ENCODE data around the gene ANKRD33B.
"Not testable (repeated sequence)": the region's sequence is repeated elsewhere in the genome, so short reads cannot be mapped to it uniquely, and the experiment has no call there.

ANKRD33B gene

DNA sequence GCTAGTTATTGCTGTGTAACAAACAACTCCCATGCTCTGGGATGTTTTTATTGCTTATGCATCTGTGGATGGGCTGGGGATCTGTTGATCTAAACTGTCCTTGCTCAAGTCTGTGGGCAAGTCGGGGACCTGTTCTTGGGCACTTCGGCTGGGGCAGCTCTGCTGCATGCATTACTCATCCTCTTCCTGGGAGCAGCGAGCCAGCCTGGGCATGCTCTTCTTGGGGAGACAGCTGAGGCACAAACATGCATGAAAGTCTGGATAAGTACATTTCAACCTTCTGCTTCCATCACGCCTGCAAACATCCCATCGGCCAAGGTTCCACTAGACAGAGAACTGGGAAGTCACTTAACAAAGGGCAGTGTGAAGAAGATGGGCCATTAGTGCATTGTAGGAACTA is 66.3 kb downstream of the ANKRD33B start:
- H3K27ac ChIP-seq (ENCODE audit: low read length): no peak overlapping the region
- H3K36me3 ChIP-seq (ENCODE audit: insufficient read depth, low read depth, low read length): no peaks in the 10 kb centered on the region
- no peaks in the 10 kb centered on the region for H3K9me3 ChIP-seq (ENCODE audit: insufficient read depth, low read depth, low read length)
- no peak overlapping the region for H3K9ac ChIP-seq (ENCODE audit: low read depth, low read length)
- peaks cover 28% of the 10 kb centered on the region for H3K4me1 ChIP-seq (ENCODE audit: insufficient read depth, low read length)
- H3K27me3 ChIP-seq (ENCODE audit: insufficient read depth, low read length): no peaks in the 10 kb centered on the region
- no peak overlapping the region for H3K4me3 ChIP-seq (ENCODE audit: low read length)

DNA sequence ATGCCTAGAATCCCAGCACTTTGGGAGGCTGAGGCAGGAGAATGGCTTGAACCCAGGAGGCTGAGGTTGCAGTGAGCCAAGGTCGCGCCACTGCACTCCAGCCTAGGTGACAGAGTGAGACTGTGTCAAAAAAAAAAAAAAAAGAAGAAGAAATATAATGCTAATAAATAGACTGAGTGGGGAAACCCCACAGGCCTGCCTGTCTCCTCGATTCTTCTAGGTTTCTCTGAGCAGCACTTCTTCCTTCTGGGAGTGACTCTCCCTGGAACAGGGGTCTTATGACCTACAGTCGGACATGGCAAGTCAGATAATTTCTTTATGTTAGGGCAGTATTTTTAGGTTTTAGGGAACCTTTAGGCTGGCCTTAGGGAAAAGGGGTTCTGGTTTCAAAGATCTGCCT is 66.9 kb downstream of the ANKRD33B start:
- Histone ChIP-seq H3K4me1 (ENCODE audit: insufficient read depth, low read length) (peaks cover 33% of the 10 kb centered on the region), H3K9ac (ENCODE audit: low read depth, low read length) (0 out of 2 replicates have a peak overlapping the region, but pooled peaks have one; percentile 41)
- H3K27me3 ChIP-seq (ENCODE audit: insufficient read depth, low read length); H3K27ac ChIP-seq (ENCODE audit: low read length); H3K36me3 ChIP-seq (ENCODE audit: insufficient read depth, low read depth, low read length); H3K4me3 ChIP-seq (ENCODE audit: low read length); H3K9me3 ChIP-seq (ENCODE audit: insufficient read depth, low read depth, low read length): not testable (repeated sequence)

DNA sequence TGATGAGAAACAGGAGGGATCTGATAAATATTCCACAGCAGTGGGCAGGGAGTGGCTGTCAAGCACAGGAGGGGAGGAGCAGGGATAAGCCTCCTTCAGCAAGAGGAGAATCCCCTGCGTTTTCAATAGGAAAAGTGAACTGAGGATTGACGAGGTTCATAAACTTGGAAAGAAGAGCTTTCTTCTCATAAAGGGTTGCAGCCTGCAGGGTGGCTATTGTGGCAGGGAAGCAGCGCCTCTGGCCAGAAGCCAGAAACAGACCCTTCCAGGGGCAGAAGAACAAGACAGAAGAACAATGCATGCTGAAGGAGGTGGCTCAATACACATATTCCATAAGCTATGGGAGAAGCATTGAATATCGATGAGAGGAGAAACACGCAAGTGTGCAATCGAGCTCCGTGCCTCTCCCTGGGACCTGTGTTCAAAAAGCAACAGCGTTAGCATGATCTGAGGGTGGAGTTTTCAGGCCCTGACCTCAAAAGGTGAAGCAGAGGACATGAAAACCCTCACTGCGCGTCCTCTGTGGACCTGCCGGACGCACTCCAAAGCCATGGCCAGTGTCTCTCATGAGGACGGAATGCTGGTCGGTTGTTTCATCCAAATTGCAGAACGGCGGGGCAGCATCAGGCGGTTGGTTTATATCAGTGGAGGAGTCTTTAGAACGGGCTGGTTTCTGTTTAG is 67.6 kb downstream of the ANKRD33B start:
- Histone ChIP-seq H3K9ac (ENCODE audit: low read depth, low read length) (0 out of 2 replicates have a peak overlapping the region, but pooled peaks have one; percentile 41), H3K27ac (ENCODE audit: low read length) (no peak overlapping the region)

DNA sequence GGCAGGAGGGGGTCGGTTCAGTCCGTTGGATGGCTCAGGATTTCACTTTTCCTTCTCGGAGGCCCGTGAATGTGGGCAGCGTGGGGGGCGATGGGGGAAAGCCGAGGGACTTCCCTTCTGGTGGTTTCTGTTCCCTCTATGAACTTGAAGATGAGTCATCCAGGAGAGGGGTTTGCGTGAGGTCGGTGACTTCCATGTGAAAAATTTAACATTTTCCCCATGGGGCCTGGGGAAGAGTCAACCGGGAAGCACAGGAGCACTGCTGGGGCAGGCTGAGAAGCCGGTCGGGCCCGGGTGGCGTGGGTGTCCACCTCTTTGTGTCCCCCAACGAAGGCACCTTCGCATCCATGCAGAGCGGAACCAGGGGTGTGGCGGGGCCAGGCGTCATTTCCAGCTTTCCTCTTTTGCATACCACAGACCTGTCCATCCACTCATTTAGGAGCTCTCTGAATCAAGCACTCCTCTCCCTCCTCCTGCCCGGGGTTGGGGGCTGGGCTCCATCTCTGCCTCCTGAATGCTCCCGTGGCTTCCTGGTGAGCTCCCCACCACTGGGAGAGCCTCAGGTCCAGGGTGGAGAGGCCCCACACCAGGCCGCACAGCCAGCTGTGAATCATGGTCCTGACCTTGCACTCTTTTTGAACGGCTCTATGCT is 68.4 kb downstream of the ANKRD33B start:
- no peaks in the 10 kb centered on the region for H3K9me3 ChIP-seq (ENCODE audit: insufficient read depth, low read depth, low read length)
- no peak overlapping the region for H3K9ac ChIP-seq (ENCODE audit: low read depth, low read length)
- no peaks in the 10 kb centered on the region for H3K36me3 ChIP-seq (ENCODE audit: insufficient read depth, low read depth, low read length)
- H3K27ac ChIP-seq (ENCODE audit: low read length): no peak overlapping the region
- H3K4me1 ChIP-seq (ENCODE audit: insufficient read depth, low read length): peaks cover 37% of the 10 kb centered on the region
- H3K4me3 ChIP-seq (ENCODE audit: low read length): no peak overlapping the region
- H3K27me3 ChIP-seq (ENCODE audit: insufficient read depth, low read length): no peaks in the 10 kb centered on the region

More for the DNA sequence above, 67.6 kb downstream of the ANKRD33B start:
- Histone ChIP-seq H3K4me1 (ENCODE audit: insufficient read depth, low read length) (peaks cover 37% of the 10 kb centered on the region), H3K4me3 (ENCODE audit: low read length) (no peak overlapping the region), H3K9me3 (ENCODE audit: insufficient read depth, low read depth, low read length) (no peaks in the 10 kb centered on the region), H3K36me3 (ENCODE audit: insufficient read depth, low read depth, low read length) (no peaks in the 10 kb centered on the region), H3K27me3 (ENCODE audit: insufficient read depth, low read length) (no peaks in the 10 kb centered on the region)

DNA sequence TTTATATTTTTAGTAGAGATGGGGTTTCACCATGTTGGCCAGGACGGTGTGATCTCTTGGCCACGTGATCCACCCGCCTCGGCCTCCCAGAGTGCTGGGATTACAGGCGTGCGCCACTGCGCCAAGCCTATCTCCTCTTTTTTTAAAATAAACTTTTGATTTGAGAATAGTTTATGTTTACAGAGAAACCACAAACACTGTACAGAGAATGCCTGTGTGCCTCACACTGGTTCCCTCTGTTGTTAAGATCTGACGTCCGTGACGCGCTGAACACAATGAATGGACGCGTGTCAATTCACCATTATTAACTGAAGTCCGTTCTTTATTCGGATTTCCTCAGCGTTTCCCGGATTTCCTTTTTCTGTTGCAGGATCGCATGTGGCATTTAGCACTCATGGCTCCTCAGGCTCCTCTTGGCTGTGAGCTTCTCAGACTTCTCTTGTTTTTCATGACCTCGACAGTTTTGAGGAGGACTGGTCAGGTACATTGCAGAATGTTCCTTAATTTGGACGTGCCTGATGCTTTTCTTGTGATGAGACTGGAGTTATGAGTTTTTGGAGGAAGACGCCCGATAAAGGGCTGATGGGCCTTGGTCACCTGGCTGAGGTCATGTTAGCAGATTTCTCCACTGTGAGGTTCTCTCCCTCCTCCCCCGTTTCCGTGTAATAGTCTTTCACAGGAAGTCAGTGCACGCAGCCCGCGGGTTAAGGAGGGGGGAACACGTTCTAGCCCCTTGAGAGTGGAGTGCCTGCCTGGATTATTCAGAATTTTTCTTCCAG is 69.6 kb downstream of the ANKRD33B start:
- no peak overlapping the region for H3K27ac ChIP-seq (ENCODE audit: low read length)
- no peak overlapping the region for H3K9ac ChIP-seq (ENCODE audit: low read depth, low read length)
- H3K4me1 ChIP-seq (ENCODE audit: insufficient read depth, low read length): peaks cover 45% of the 10 kb centered on the region
- H3K4me3 ChIP-seq (ENCODE audit: low read length): no peak overlapping the region
- H3K27me3 ChIP-seq (ENCODE audit: insufficient read depth, low read length): peaks cover 3% of the 10 kb centered on the region; the same call in 1 of the 2 replicates
- H3K9me3 ChIP-seq (ENCODE audit: insufficient read depth, low read depth, low read length): no peaks in the 10 kb centered on the region
- H3K36me3 ChIP-seq (ENCODE audit: insufficient read depth, low read depth, low read length): 0 out of 2 replicates have a peak, but pooled peaks cover 2% of the 10 kb centered on the region

DNA sequence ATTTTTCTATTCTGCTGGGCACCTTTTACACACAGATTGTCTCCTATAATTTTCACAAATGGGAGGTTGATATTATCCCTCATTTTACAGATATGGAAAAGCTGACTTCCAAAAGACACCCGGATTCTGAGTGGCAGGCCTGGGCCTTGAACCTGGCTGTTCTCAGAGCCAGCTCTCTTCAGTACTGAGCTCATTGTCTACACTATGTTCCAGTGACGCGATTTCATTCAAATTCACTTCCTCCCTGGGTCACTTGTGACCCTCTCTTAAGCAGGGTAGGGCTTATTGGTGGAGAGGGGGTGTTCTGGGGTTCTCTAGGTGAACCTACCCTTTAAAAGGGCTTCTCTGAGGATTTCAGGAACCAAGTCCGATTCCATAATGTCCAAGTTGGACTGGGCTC is 70.2 kb downstream of the ANKRD33B start:
- Histone ChIP-seq H3K4me3 (ENCODE audit: low read length) (no peak overlapping the region), H3K9me3 (ENCODE audit: insufficient read depth, low read depth, low read length) (no peaks in the 10 kb centered on the region), H3K4me1 (ENCODE audit: insufficient read depth, low read length) (peaks cover 46% of the 10 kb centered on the region), H3K9ac (ENCODE audit: low read depth, low read length) (no peak overlapping the region), H3K36me3 (ENCODE audit: insufficient read depth, low read depth, low read length) (0 out of 2 replicates have a peak, but pooled peaks cover 4% of the 10 kb centered on the region), H3K27me3 (ENCODE audit: insufficient read depth, low read length) (peaks cover 3% of the 10 kb centered on the region; the same call in 1 of the 2 replicates), H3K27ac (ENCODE audit: low read length) (no peak overlapping the region)

DNA sequence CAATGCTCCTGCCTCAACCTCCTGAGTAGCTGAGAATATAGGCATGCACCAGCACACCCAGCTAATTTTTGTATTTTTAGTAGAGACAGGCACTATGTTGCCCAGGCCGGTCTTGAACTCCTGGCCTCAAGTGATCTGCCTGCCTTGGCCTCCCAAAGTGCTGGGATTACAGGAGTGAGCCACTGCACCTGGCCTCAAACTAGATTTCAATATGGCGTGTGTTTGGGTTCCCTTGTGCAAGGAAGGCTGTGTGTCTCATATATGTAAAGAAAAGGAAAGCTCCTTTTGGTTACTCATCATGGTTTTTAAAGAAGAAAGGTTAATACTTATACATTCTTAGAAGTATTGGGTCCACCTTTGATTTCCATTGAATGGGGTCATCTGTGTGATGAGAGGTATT is 70.7 kb downstream of the ANKRD33B start:
- Histone ChIP-seq H3K4me3 (ENCODE audit: low read length) (no peak overlapping the region), H3K27me3 (ENCODE audit: insufficient read depth, low read length) (peaks cover 3% of the 10 kb centered on the region; the same call in 1 of the 2 replicates), H3K4me1 (ENCODE audit: insufficient read depth, low read length) (peaks cover 46% of the 10 kb centered on the region), H3K9ac (ENCODE audit: low read depth, low read length) (no peak overlapping the region), H3K9me3 (ENCODE audit: insufficient read depth, low read depth, low read length) (no peaks in the 10 kb centered on the region), H3K36me3 (ENCODE audit: insufficient read depth, low read depth, low read length) (0 out of 2 replicates have a peak, but pooled peaks cover 4% of the 10 kb centered on the region), H3K27ac (ENCODE audit: low read length) (no peak overlapping the region)

DNA sequence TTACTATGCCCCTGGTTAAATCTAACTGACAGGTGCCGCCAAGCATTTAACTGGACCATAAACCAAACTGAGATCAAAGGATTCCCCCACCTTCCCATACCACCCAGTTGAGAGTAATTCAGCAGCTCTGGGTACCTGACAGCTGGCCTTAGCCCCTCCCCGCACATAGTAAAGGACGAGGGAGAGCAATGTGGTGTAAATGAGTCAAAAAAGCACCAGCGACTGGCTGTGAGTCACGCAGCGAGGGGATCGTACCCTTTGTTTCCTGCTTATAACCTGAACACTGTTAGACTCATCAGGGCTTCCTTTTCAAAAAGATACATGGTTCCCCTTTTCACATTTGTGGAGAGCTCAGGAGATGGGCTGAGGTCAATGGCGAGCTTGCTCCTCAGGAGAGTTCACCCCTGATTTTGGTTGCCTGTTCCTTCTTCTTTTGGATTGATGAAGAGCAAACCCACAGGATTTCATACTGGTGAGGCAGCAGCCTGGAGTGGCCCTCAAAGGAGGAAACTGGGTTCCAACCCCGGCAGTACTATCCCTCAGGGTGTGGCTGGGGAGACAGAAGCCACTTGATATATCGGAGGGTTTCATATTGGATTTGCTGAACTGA is 71.5 kb downstream of the ANKRD33B start:
- Histone ChIP-seq H3K27ac (ENCODE audit: low read length) (no peak overlapping the region), H3K4me1 (ENCODE audit: insufficient read depth, low read length) (peaks cover 46% of the 10 kb centered on the region), H3K4me3 (ENCODE audit: low read length) (no peak overlapping the region), H3K9me3 (ENCODE audit: insufficient read depth, low read depth, low read length) (no peaks in the 10 kb centered on the region), H3K27me3 (ENCODE audit: insufficient read depth, low read length) (peaks cover 3% of the 10 kb centered on the region; the same call in 1 of the 2 replicates), H3K36me3 (ENCODE audit: insufficient read depth, low read depth, low read length) (0 out of 2 replicates have a peak, but pooled peaks cover 4% of the 10 kb centered on the region), H3K9ac (ENCODE audit: low read depth, low read length) (peak overlapping the region; percentile 22; the same call in 1 of the 2 replicates)

DNA sequence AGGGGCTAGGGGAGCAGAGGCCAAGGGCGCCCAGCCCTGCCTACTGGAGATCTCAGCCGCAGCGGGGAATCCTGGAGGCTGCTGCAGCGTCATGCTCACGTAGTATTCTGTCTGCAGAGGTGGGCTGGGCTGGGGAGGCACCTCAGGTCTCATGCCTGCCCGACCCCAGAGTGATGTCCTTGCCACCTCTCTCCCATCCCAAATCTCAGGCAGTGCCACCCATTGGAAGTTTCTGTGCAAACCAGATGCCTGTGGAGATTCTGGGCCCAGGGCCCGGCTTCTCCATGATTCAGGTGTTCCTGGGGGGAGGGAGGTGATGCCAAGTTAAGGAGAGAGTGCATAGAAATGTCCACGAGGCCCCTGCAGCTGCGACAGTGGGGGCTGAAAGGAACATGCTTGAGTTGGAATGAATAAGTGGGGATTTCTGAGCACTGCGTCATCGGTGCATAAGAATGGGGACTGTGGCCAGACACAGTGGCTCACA is 72.0 kb downstream of the ANKRD33B start:
- Histone ChIP-seq H3K4me3 (ENCODE audit: low read length) (no peak overlapping the region), H3K9ac (ENCODE audit: low read depth, low read length) (no peak overlapping the region; the same call in 1 of the 2 replicates), H3K27ac (ENCODE audit: low read length) (no peak overlapping the region), H3K36me3 (ENCODE audit: insufficient read depth, low read depth, low read length) (0 out of 2 replicates have a peak, but pooled peaks cover 4% of the 10 kb centered on the region), H3K27me3 (ENCODE audit: insufficient read depth, low read length) (peaks cover 3% of the 10 kb centered on the region; the same call in 1 of the 2 replicates), H3K9me3 (ENCODE audit: insufficient read depth, low read depth, low read length) (no peaks in the 10 kb centered on the region), H3K4me1 (ENCODE audit: insufficient read depth, low read length) (peaks cover 44% of the 10 kb centered on the region)

DNA sequence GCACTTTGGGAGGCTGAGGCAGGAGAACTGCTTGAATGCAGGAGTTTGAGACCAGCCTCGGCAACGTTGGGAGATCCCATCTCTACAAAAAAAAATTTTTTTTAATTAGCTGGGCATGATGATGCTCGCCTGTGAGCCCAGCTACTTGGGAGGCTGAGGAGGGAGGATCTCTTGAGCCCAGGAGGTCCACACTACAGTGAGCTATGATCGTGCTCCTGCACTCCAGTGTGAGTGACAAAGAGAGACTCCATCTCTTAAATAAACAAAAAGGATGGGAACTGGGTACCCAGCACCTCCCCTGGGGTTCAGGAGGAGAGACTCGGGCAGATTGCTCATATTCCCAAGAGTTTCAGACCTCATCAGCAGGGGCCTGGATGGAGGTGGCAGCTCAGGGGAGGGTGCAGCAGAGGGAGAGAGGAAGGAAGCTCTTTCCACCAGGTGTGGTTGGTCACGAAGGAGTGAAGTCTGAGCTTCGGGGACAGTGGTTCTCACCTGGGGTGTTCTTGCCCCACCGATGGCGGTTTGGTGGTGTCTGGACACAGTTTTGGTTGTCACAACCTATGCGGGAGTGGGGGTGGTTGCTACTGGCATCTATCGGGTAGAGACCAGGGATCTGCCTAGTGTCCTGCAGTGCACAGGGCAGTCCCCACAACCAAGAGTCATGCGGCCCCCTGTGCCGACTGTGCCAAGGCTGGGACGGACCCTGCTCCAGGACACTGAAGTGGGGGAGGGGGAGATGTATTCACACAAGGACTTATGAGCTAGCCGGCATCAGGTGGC is 72.7 kb downstream of the ANKRD33B start:
- Histone ChIP-seq H3K36me3 (ENCODE audit: insufficient read depth, low read depth, low read length) (0 out of 2 replicates have a peak, but pooled peaks cover 4% of the 10 kb centered on the region), H3K4me3 (ENCODE audit: low read length) (peak overlapping the region; percentile 50)

More for the DNA sequence above, 72.7 kb downstream of the ANKRD33B start:
- Histone ChIP-seq H3K9me3 (ENCODE audit: insufficient read depth, low read depth, low read length) (no peaks in the 10 kb centered on the region), H3K27ac (ENCODE audit: low read length) (peak overlapping the region; percentile 99), H3K4me1 (ENCODE audit: insufficient read depth, low read length) (peaks cover 38% of the 10 kb centered on the region), H3K27me3 (ENCODE audit: insufficient read depth, low read length) (peaks cover 3% of the 10 kb centered on the region; the same call in 1 of the 2 replicates), H3K9ac (ENCODE audit: low read depth, low read length) (peak overlapping the region; percentile 65; the same call in 1 of the 2 replicates)

All from iPS-20b (cell line).